Epithelial cell of esophagus (primary cell): ENCODE data around the gene ROPN1B.
"Not testable (repeated sequence)": the region's sequence is repeated elsewhere in the genome, so short reads cannot be mapped to it uniquely, and the experiment has no call there.

Experiments used
- DNase-seq: peaks from one replicate; pipeline ENCODE4 v3.0.0; 2010; ENCODE audit warnings: low read depth
- H3K4me3 ChIP-seq: 2 replicates; pipeline ENCODE4 v1.5.1; 2011; ENCODE audit warnings: mild to moderate bottlenecking, low read length, control low read depth
- TF ChIP-seq, protein P1 (sequence below): IDR thresholded peaks from 2 replicates; pipeline ENCODE4 v1.5.1; 2011; ENCODE audit warnings: low read depth, mild to moderate bottlenecking, low read length, control low read depth, inconsistent platforms; ENCODE audit not compliant: insufficient read depth; ENCODE audit errors: missing control alignments

ROPN1B gene

GRCh38 chr3:125968701-125969592, at the start of gene ROPN1B:
TSS of gene ROPN1B (plus strand) at chr3:125969178. CDS start at chr3:125972055, 2,877 bp downstream.
- H3K4me3 ChIP-seq = not testable (repeated sequence)

DNA sequence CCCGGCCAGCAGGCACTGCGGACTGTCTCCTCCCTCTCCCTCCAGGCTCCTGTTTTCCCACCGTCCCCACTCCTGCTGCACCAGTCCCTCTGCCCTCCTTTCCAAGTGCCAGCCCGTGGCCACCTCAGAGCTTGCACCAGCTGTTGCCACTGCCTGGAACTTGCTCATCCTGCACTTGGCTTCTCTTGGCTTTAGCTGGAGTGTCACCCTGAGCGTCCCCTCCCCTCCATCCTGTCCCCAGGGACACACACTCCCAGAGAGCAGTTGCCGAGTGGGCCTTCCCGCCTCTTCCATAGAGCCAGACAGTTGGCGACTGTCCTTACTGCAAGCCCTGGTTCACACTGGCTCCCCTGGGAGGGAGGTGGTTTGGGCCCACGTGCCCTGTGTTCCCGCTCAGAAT, 48.8 kb upstream of the ROPN1B start:
- not testable (repeated sequence) for DNase-seq, H3K4me3 ChIP-seq

More at GRCh38 chr3:125968701-125969592, at the start of gene ROPN1B:
- not testable (repeated sequence) for DNase-seq

DNA sequence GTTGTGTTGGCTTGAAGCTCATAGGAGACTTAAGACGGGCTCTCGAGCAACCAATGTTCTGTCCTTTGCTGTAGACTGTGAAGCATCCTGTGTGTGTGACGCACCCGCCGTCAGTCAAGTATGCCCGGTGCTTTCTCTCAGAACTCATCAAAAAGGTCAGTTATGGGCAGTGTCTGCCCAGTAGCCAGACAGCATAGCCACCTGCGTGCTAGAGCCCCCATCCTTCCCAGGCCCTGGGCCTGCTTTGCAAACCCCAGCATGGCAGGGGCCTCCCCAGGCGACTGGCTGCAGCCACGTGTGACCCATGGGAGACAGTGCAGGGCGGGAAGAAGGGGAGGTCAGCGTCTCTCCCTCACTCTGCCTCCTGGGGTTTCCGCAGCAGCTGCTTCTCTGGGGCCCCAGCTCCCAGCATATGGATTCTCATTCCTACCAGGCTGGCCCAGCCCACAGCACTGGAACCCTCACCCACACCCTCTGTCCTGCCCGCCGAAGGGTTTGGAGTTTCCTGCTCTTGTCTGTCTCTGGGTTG, 48.2 kb upstream of the ROPN1B start:
- not testable (repeated sequence) for H3K4me3 ChIP-seq, DNase-seq

- TF ChIP-seq, protein P1, sequence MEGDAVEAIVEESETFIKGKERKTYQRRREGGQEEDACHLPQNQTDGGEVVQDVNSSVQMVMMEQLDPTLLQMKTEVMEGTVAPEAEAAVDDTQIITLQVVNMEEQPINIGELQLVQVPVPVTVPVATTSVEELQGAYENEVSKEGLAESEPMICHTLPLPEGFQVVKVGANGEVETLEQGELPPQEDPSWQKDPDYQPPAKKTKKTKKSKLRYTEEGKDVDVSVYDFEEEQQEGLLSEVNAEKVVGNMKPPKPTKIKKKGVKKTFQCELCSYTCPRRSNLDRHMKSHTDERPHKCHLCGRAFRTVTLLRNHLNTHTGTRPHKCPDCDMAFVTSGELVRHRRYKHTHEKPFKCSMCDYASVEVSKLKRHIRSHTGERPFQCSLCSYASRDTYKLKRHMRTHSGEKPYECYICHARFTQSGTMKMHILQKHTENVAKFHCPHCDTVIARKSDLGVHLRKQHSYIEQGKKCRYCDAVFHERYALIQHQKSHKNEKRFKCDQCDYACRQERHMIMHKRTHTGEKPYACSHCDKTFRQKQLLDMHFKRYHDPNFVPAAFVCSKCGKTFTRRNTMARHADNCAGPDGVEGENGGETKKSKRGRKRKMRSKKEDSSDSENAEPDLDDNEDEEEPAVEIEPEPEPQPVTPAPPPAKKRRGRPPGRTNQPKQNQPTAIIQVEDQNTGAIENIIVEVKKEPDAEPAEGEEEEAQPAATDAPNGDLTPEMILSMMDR = peak; percentile 53
- H3K4me3 ChIP-seq = not testable (repeated sequence)
- peak; percentile 63 for DNase-seq
Measured at GRCh38 chr3:125921712-125922111, 47.3 kb upstream of the ROPN1B start.

DNA sequence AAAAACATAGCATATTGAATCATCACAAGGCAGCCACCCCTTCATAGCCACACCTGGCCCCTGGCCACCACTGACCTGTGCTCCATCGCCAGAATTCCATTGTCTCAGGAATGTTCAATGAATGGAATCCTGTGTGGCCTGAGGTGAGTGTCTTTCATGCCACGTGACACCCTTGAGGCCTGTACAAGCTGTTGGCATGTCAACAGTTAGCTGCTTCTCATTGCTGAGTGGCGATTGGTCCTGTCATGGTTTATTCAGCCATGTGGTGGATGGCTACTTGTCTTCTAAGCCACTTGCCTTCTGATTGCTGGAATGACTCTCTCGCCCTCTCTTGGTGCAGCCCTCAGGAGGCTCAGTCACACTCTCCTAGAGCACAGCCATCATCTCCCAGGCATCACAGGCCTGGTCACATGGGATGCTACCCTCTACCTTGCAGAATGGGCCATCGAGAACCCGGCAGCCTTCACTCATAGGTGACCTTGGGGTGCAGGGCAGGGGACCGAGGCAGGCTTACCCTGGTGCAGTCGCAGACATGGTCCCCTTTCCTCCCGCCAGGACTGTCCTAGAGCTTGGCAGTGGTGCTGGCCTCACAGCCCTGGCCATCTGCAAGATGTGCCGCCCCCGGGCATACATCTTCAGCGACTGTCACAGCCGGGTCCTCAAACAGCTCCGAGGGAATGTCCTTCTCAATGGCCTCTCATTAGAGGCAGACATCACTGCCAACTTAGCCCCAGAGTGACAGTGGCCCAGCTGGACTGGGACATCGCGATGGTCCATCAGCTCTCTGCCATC, 45.5 kb upstream of the ROPN1B start:
- DNase-seq, H3K4me3 ChIP-seq: not testable (repeated sequence)

GRCh38 chr3:125924276-125924675, 44.7 kb upstream of the ROPN1B start:
- not testable (repeated sequence) for H3K4me3 ChIP-seq, DNase-seq

GRCh38 chr3:125925727-125926126, 43.3 kb upstream of the ROPN1B start:
- not testable (repeated sequence) for DNase-seq, H3K4me3 ChIP-seq

DNA sequence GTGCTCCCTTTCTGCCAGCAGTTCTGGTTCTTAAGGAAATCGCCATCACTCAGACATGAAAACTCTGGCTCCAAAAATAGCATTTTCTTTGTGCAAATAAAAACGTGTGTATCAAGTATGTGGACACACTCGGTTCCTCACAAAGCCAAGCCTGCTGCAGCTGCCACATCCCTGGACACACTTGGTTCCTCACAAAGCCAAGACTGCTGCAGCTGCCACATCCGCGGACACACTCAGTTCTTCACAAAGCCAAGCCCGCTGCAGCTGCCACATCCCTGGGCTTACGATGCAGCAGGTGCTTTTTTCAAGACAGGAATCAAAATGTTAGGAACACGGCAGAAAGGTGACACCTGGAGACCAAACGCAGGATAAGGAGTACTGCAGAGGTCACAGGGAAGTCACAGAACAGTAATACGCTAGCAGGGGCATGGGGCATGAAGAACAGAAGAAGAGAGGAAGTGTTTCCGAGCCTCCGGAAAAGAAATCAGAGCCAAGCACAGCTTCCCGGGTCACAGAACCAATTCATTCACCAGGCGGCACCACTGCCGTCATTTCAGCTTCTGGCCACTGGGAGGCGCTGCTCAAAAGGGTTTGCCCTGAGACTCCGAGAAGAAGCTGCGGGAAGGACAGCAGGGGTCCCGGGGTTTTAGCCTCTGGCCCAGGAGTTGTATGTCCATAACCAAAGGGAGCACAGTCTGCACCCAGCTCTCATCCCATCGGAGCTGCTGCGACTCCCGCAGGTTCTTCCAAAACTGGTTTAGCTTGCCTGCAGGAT, 40.0 kb upstream of the ROPN1B start:
- TF ChIP-seq, protein P1 = peak; percentile 57
- not testable (repeated sequence) for H3K4me3 ChIP-seq
- DNase-seq = peak; percentile 44

- DNase-seq, H3K4me3 ChIP-seq: not testable (repeated sequence)
Measured at GRCh38 chr3:125929765-125930164, 39.2 kb upstream of the ROPN1B start.

DNA sequence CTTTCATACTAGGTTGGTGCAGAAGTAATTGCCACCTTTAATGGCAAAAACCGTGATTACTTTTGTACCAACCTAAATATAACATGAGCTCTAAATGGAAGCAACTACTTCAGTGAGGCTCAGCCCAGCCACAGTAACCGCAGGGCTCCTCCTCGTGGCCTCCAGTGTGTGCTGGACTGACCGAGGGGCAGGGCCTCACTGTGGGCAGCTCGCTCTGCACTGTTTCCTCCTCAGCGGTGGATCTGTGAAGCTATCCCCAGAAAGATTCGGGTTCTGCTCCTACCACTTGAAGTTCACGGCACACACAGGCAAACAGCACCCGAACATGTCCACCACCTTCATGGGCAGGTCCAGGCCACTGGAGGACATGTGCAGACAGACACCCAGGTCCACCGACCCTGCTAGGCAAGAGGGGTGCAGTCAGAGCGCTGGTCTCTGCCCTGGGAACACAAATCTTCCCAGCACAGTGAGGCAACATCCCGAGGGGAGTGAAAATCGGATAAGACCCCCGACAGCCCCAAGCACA, 37.6 kb upstream of the ROPN1B start:
- not testable (repeated sequence) for DNase-seq, H3K4me3 ChIP-seq

DNA sequence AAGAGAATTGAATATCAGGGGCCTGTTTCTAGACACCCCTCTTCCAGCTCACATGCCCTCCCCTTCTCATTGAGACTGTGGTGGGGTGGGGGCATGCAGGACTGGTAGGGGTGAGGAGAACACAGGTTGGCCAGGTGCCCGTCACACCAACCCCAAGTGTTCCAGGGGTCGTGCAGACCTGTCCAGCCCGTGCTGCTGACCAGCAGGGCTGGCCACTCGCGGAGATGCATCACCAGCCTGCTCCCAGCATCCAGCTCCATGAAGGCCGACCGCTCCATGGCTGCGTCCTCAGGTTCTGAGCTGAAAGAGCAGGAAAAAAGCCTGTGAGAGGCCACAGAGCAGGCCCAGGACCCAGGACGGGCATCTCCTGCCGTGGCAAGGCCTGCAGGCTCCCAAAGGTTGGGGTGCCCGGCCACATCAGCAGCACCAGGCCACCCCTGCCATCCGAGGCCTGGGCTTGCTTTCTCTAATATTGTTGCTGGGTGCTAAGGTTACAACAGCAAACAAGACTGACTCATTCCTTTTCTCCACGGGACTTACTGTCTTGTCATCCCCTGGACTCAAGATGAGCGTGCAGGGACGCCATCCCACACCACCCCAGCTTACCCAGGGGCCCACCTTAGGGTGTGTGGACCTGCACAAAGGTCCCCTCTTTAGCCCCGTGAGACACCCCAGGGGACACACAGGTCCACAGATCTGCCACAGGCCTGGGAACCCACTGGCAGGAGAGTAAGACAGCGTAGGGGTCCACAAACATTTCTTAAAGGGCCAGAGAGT, 35.4 kb upstream of the ROPN1B start:
- peak; percentile 51 for DNase-seq
- H3K4me3 ChIP-seq = not testable (repeated sequence)

DNA sequence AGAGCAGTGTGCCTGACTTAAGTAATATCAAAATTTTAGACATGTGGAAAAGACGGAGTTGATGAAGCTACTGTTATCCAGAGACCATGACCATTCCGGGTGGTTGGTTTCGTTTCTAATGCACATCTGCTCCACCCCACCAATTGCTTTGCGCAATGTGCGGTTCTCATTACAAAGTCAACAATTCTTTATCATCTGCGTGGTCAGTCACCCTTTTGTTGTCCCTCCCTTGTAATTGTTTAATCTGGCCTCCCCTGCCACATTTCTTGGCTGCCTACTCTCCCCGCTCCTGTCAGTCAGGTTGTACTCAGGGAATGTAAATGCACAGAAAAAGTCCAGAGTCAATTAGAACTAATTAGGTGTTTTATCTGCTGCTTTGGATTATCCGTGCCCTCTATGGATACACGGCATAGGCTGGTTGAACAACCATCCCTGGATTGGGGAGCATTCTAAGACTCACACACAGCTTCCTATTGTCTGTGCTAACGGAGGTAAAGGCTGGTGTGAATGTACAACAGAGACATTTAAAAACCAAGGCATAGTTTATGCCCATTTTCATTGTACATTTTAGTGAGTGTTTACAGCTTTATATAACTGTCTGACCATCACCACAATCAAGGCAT, 33.6 kb upstream of the ROPN1B start:
- DNase-seq = peak; percentile 52
- H3K4me3 ChIP-seq = not testable (repeated sequence)
